Common myeloid progenitor, CD34-positive (primary cell): Measurements from ENCODE around the gene TELO2.

Source experiments
- CTCF ChIA-PET: fragments of 350-600 bp; sonication (Branson Sonifier 250); formaldehyde crosslinking; loops from one replicate; lab custom pipeline; 2021; ENCODE audit warnings: antibody characterized with exemption; lab: Charles Lee
- POLR2A ChIA-PET: fragments of 350-600 bp; sonication (Branson Sonifier 250); formaldehyde crosslinking; loops from one replicate; lab custom pipeline; 2021; ENCODE audit warnings: antibody characterized with exemption; lab: Charles Lee
- DNase-seq, 3 donors: peaks; one replicate each; pipeline versions ENCODE4 v3.0.0 to v3.0.0-alpha.2; 2013
- H3K27ac ChIP-seq, 2 experiments: 1 replicate in 1 of 2; 2 replicates in 1 of 2; pipeline ENCODE4 v1.7.0; 2013; ENCODE audit warnings: inconsistent platforms in 2 of 2, low read length in 2 of 2, mild to moderate bottlenecking in 2 of 2, low read depth in 1 of 2, moderate library complexity in 1 of 2; ENCODE audit not compliant: severe bottlenecking in 2 of 2, insufficient read depth in 1 of 2, poor library complexity in 1 of 2
- H3K27me3 ChIP-seq, 5 experiments: replicated peaks in 2 of 5; 1 replicate in 3 of 5; 2 replicates in 2 of 5; pipeline versions ENCODE4 v1.6.1 to v1.7.0; 2013; ENCODE audit warnings: low read length in 4 of 5, mild to moderate bottlenecking in 2 of 5, moderate library complexity in 2 of 5, inconsistent platforms in 1 of 5; ENCODE audit not compliant: insufficient read depth in 5 of 5, control insufficient read depth in 4 of 5
- H3K36me3 ChIP-seq, 4 experiments: 1 replicate in 2 of 4; 2 replicates in 2 of 4; pipeline versions ENCODE4 v1.6.1 to v1.7.0; 2013; ENCODE audit warnings: low read length in 3 of 4, control low read depth in 1 of 4, mild to moderate bottlenecking in 1 of 4; ENCODE audit not compliant: control insufficient read depth in 4 of 4, insufficient read depth in 4 of 4
- H3K4me1 ChIP-seq, 4 experiments: 1 replicate in 3 of 4; 2 replicates in 1 of 4; pipeline versions ENCODE4 v1.6.1 to v1.7.1; 2013; ENCODE audit warnings: low read length in 3 of 4, mild to moderate bottlenecking in 3 of 4, control low read depth in 1 of 4, inconsistent platforms in 1 of 4, moderate library complexity in 1 of 4; ENCODE audit not compliant: control insufficient read depth in 4 of 4, insufficient read depth in 4 of 4; ENCODE audit errors: control extremely low read depth in 1 of 4
- H3K4me3 ChIP-seq, 7 experiments: 1 replicate in 4 of 7; 2 replicates in 3 of 7; pipeline versions ENCODE4 v1.5.1 to v1.7.0; 2013; ENCODE audit warnings: mild to moderate bottlenecking in 7 of 7, low read length in 6 of 7, moderate library complexity in 6 of 7, inconsistent platforms in 2 of 7, low read depth in 2 of 7, control low read depth in 1 of 7; ENCODE audit not compliant: insufficient read depth in 4 of 7, control insufficient read depth in 1 of 7; ENCODE audit errors: extremely low read depth in 1 of 7
- H3K9me3 ChIP-seq, 5 experiments: 1 replicate in 4 of 5; 2 replicates in 1 of 5; pipeline versions ENCODE4 v1.6.1 to v1.7.1; 2013; ENCODE audit warnings: low read length in 4 of 5, mild to moderate bottlenecking in 2 of 5, inconsistent platforms in 1 of 5, low read depth in 1 of 5, moderate library complexity in 1 of 5; ENCODE audit not compliant: control insufficient read depth in 4 of 5, insufficient read depth in 2 of 5; ENCODE audit errors: control extremely low read depth in 1 of 5
- WGBS: methylation state at CpG from one replicate; pipeline ENCODE4 v1.1.5; 2013; ENCODE audit not compliant: insufficient coverage; 5-methylcytosine and 5-hydroxymethylcytosine counted together

Gene TELO2

GRCh38 chr16:1518626-1519135, 25.5 kb downstream of the TELO2 start:
- WGBS, result 98% methylated on average over 13 of the region's 16 CpGs
- no peaks in the 10 kb centered on the region for H3K27me3 ChIP-seq
- H3K4me1 ChIP-seq, result no peaks in the 10 kb centered on the region
- POLR2A ChIA-PET, result no interaction called here
- CTCF ChIA-PET, result interaction anchor here (1.2 kb wide), 2 partner anchors 9 to 20 kb away, joined by 3 read pairs; no protein-coding TSS in a partner anchor
- no peak overlapping the region for H3K27ac ChIP-seq
- H3K36me3 ChIP-seq, result peaks cover 0 to 31% (median 9%) of the 10 kb centered on the region in 4 experiments
- H3K9me3 ChIP-seq, result peaks cover 0 to 11% (median 3%) of the 10 kb centered on the region in 5 experiments
- DNase-seq, result no peak
- no peak overlapping the region for H3K4me3 ChIP-seq

- WGBS, result 95% methylated on average over 14 of the region's 17 CpGs
- POLR2A ChIA-PET, result no interaction called here
- Histone ChIP-seq H3K36me3 (peaks cover 0 to 27% (median 10%) of the 10 kb centered on the region in 4 experiments), H3K27ac (no peak overlapping the region), H3K4me3 (no peak overlapping the region), H3K27me3 (no peaks in the 10 kb centered on the region), H3K4me1 (no peaks in the 10 kb centered on the region), H3K9me3 (peaks cover 0 to 6% (median 0%) of the 10 kb centered on the region in 5 experiments)
- no peak for DNase-seq
- CTCF ChIA-PET, result no interaction called here
These were observed 26.7 kb downstream of the TELO2 start for GRCh38 chr16:1519831-1520230.

GRCh38 chr16:1520461-1520860, 27.3 kb downstream of the TELO2 start:
- Histone ChIP-seq H3K4me3 (no peak overlapping the region), H3K27me3 (no peaks in the 10 kb centered on the region), H3K4me1 (no peaks in the 10 kb centered on the region), H3K36me3 (peaks cover 0 to 25% (median 10%) of the 10 kb centered on the region in 4 experiments), H3K9me3 (peaks cover 0 to under 1% (median 0%) of the 10 kb centered on the region in 5 experiments), H3K27ac (no peak overlapping the region)
- ChIA-PET CTCF (no interaction called here), POLR2A (no interaction called here)
- DNase-seq, result no peak
- 99% methylated on average over 18 of the region's 19 CpGs for WGBS

GRCh38 chr16:1523581-1524245, 30.6 kb downstream of the TELO2 start:
- DNase-seq, result no peak
- ChIA-PET CTCF (interaction anchor here (0.9 to 1.0 kb wide), 2 partner anchors 15 to 20 kb away, joined by 3 read pairs; no protein-coding TSS in a partner anchor), POLR2A (no interaction called here)
- no peaks in the 10 kb centered on the region for H3K9me3 ChIP-seq
- no peak overlapping the region for H3K4me3 ChIP-seq
- H3K4me1 ChIP-seq, result peaks cover 0 to 24% (median 20%) of the 10 kb centered on the region in 4 experiments
- H3K36me3 ChIP-seq, result peaks cover 0 to 21% (median 9%) of the 10 kb centered on the region in 4 experiments
- WGBS, result 96% methylated on average over 26 of the region's 30 CpGs
- no peak overlapping the region for H3K27ac ChIP-seq
- H3K27me3 ChIP-seq, result no peaks in the 10 kb centered on the region

GRCh38 chr16:1524366-1524765, 31.2 kb downstream of the TELO2 start:
- Histone ChIP-seq H3K27ac (no peak overlapping the region), H3K27me3 (no peaks in the 10 kb centered on the region), H3K36me3 (peaks cover 0 to 21% (median 8%) of the 10 kb centered on the region in 4 experiments), H3K4me1 (peaks cover 0 to 24% (median 20%) of the 10 kb centered on the region in 4 experiments), H3K4me3 (no peak overlapping the region), H3K9me3 (no peaks in the 10 kb centered on the region)
- POLR2A ChIA-PET, result no interaction called here
- WGBS, result 98% methylated on average over 20 of the region's 26 CpGs
- no peak for DNase-seq
- CTCF ChIA-PET, result interaction anchor here (0.9 kb wide), 1 partner anchor 14 kb away, joined by 3 read pairs; no protein-coding TSS in a partner anchor

- H3K27me3 ChIP-seq, result no peaks in the 10 kb centered on the region
- CTCF ChIA-PET, result no interaction called here
- no peak for DNase-seq
- H3K9me3 ChIP-seq, result no peaks in the 10 kb centered on the region
- POLR2A ChIA-PET, result no interaction called here
- peaks cover 0 to 10% (median 7%) of the 10 kb centered on the region in 4 experiments for H3K36me3 ChIP-seq
- H3K4me1 ChIP-seq, result peaks cover 0 to 24% (median 20%) of the 10 kb centered on the region in 4 experiments
- no peak overlapping the region for H3K4me3 ChIP-seq
- H3K27ac ChIP-seq, result no peak overlapping the region
- 89% methylated on average over 33 of the region's 44 CpGs for WGBS
These were observed 32.9 kb downstream of the TELO2 start for GRCh38 chr16:1525871-1526607.
